ENCODE measurements around the gene ZNF134.
A peak's percentile ranks its signal among the peaks of the same experiment; 100 is the strongest.

The ZNF134 gene

GRCh38 chr19:57641715-57642234 is 27.7 kb downstream of the ZNF134 start:
- DNase-seq = no peak

DNA sequence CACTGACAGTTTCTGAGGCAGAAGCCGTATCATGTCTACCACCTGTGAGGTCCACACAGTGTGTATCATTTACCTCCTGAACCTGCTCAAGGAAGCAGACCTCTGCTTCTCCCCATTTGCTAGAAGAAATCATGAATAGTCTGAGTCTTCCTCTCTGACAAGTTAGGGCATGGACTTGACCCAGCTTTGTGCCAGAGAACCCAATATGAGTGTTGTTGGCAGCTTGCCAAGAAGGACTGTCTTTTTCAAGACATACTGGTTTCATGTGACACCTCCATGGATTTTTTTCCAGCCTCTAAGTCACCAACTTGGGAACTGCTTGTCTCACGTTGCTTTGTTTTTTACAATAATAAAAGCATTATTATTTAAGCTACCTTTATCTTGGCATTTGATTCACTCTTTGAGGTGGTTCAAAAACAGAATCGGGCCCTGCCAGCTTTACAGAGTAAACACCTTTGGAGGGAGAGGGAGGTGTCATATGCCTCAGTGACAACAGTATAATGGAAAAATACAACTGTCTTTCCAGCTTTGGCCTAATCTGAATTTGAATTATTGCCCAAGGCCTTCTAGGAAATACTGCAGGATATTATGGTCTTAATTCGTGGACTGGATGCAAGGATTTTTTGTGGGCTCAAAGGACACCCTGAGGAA is 28.5 kb downstream of the ZNF134 start:
- no peak for DNase-seq

DNA sequence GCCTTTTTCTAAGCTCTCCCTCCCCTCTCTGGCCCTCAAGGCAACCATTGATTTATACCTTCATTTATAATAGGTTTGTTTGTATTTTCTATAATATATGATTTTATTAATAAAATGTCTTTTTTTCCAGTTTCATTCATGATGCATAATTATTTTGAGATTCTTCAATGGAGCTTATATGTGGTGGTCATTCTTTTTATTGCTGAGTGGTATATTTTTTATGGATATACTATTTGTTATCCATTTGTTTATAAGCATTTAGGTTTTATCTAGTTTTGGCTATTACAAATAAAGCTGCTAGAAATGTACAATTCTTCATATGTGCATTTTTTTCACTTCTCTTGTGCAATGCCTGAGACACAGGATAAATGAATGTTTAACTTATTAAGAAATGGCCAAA is 29.7 kb downstream of the ZNF134 start:
- no peak for DNase-seq

DNA sequence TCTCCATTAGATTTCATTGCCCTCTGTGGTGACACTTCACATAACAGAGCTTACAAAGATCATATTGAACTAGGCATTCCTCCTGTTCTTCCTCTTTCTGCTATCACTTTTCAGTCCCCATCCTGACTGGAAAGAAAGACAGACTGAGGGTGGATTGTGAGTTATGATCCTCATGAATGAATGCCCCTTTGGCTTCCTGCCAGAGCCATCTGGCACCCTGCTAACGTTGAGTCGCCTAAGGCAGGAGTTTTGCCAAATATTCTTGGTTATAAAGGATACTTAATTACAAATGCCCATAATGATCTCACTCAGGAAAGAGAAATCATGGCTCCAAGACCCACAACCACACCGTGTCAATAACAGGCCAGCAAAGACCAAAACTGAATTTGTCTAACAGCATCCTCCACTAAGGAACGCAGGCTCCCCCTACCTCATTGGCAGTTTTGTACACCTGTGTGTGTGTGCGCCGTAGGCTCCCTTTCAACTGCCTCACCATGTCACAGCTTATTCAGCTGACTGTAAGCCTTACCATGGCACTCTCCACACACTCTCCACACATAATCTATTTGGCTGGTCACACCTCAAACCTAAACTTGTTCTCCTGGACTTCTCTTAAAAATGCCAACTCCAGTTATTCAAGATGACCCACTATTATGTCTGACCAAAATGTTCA is 34.4 kb downstream of the ZNF134 start:
- peak; percentile 69 for DNase-seq

DNA sequence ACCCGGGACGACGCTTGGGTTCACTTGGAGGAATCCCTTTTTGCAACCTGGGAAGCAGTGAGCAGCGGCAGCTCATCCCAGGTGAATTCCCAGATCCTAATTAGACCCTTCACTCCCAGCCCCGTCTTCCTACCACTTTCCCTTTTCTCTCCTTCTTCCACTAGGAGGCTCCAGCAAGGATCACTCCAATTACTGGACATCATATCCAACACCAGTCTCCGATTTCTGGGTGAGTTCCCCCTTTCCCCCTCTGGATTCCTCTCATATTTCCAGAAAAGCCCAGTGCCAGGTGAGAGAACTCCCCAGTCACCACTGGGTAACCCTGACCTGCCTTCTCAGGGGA is 37.6 kb downstream of the ZNF134 start:
- DNase-seq = no peak

DNA sequence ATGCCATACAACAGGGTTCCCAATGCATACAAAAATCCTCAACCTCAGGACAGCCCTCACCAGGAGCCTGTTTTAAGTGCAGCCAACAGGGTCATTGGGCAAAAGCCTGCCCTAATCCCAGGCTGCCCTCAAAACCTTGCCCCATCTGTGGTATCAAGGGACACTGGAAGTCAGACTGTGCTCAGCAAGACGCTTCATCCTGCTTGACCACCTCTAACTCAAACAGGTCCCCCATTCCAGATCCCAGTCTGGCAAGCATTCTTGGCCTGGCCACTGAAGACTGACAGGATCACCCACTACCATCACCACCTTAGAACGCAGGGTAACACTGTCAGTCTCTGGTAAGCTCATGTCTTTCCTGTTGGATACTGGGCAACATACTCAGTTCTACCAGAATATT is 39.6 kb downstream of the ZNF134 start:
- no peak for DNase-seq

DNA sequence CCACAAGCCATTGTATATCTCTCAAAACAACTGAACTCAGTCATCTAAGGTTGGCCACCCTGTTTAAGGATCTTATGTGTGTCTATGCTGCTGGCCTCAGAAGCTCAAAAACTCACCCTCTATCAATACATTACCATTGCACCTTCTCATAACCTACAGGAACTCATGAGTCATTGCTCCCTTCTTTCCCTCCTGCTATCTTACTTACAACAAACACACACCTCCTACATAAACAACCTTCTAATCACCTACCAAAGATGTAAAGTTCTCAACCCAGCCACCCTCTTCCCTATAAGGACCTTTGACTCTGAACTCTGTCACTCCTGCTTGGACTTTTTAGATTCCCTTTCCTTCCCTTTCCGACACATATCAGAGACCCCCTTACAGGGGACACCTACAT is 41.4 kb downstream of the ZNF134 start:
- DNase-seq = no peak

GRCh38 chr19:57656346-57656745 is 42.3 kb downstream of the ZNF134 start:
- no peak for DNase-seq

- peak; percentile 18 for DNase-seq
Measured at GRCh38 chr19:57664269-57665127, 50.5 kb downstream of the ZNF134 start.

DNA sequence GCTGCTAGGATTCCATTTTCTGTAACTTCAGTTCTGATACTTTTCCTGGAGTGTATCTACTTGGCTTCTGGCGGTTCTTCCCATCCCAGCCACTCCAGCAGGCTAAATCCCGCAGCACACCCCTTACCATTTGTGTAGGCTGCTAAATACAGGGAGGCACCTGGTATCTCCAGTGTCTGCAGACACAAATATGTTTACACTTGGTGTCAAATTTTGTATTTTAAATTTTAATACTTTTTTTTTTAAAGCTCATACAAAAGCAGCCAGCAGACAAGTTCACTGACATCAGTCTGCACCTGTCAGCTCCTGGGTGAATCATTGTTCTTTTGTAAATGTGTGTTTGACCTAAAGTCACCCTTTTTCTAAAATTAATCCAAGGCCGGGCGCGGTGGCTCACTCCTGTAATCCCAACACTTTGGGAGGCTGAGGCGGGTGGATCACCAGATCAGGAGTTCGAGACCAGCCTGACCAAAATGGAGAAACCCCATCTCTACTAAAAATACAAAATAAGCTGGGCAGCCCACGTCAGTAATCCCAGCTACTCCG is 51.3 kb downstream of the ZNF134 start:
- DNase-seq = no peak

DNA sequence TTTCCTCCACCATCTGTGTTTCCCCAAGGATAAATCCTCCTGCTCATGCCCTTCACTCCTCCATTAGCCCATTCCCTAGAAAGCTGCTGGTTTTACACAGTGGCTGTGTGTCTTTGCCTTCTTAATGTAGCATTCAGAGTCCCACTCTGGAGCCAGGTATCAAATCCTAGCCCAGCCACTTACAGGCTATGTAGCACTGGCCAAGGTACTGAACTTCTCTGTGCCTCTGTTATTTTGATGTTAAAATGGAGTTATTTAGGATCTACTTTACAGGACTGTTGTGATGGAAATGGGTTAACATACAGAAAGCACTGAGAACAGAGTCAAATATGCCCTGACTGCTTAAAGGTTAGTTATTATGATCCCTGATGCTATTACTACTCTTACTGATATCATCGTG is 53.2 kb downstream of the ZNF134 start:
- DNase-seq = no peak

DNA sequence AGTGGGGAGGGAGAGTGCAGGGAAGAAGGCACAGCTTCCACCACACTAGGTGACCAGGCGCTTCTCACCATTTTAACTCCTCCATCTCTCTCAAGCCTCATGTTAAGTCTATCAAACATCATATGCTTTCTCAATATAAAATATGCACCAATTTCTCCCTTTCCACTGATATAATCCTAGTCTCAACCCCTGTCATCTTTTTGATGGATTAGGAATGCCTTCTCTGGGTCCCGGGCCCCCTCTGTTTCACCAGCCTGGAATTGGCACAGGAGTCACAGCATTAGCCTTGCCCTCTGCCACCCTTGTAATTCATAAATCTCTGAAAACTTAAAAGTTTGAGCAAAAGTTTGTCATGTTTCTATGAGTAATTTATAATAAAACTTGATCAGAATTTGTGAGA is 54.6 kb downstream of the ZNF134 start, which contains the start of gene ZSCAN4:
ZSCAN4 (plus strand) TSS at position 301 of the 400 bp plus-strand sequence. CDS start 7,211 bp downstream, outside the sequence.
- DNase-seq = no peak

- DNase-seq = no peak
Measured at GRCh38 chr19:57671124-57671895, 57.3 kb downstream of the ZNF134 start.

DNA sequence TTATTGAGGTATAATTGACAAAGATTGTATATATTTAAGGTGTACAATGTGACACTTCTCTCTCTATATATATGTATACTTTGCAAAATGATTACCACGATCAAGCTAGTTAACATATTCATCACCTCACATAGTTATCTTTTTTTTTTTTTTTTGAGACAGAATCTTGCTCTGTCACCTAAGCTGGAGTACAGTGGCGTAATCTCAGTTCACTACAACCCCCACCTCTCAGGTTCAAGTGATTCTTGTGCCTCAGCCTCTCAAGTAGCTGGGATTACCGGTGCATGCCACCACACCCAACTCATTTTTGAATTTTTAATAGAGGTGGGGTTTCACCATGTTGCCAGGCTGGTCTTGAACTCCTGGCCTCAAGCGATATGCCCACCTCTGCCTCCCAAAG is 58.4 kb downstream of the ZNF134 start:
- DNase-seq = no peak
